GM12873 (cell line): ENCODE measurements around the gene CFAP299.

Source experiments
- CTCF ChIP-seq: IDR thresholded peaks from 2 replicates; pipeline ENCODE4 v1.5.1; 2012; ENCODE audit warnings: low read depth, mild to moderate bottlenecking, moderate library complexity, low read length, control low read depth; ENCODE audit not compliant: insufficient read depth; ENCODE audit errors: missing control alignments

CFAP299 gene

GRCh38 chr4:80393246-80393969, 57.9 kb downstream of the CFAP299 start:
- no peak for TF ChIP-seq CTCF

GRCh38 chr4:80393970-80394250, 58.4 kb downstream of the CFAP299 start:
- no peak for TF ChIP-seq CTCF

GRCh38 chr4:80407246-80407645, 71.7 kb downstream of the CFAP299 start:
- TF ChIP-seq CTCF, result no peak

GRCh38 chr4:80409809-80410208, 74.3 kb downstream of the CFAP299 start:
- TF ChIP-seq CTCF, result no peak

GRCh38 chr4:80412322-80412721, 76.8 kb downstream of the CFAP299 start:
- no peak for TF ChIP-seq CTCF

GRCh38 chr4:80413086-80413485, 77.6 kb downstream of the CFAP299 start:
- TF ChIP-seq CTCF, result no peak

- no peak for TF ChIP-seq CTCF
Measured at GRCh38 chr4:80417019-80417418, 81.5 kb downstream of the CFAP299 start.
